B cell (primary cell): ENCODE results near the gene CCDC13.

Experiments used
- EZH2 ChIP-seq: IDR thresholded peaks from 2 replicates; pipeline ENCODE4 v1.6.1; 2012; ENCODE audit warnings: borderline replicate concordance, low read depth, mild to moderate bottlenecking, moderate library complexity, low read length; ENCODE audit not compliant: insufficient read depth, poor library complexity, severe bottlenecking
- TF ChIP-seq, protein P1 (sequence below): fragments of 200-600 bp; IDR thresholded peaks from one replicate; pipeline ENCODE4 v1.8.0; 2022; ENCODE audit warnings: antibody characterized with exemption, mild to moderate bottlenecking

DNA sequence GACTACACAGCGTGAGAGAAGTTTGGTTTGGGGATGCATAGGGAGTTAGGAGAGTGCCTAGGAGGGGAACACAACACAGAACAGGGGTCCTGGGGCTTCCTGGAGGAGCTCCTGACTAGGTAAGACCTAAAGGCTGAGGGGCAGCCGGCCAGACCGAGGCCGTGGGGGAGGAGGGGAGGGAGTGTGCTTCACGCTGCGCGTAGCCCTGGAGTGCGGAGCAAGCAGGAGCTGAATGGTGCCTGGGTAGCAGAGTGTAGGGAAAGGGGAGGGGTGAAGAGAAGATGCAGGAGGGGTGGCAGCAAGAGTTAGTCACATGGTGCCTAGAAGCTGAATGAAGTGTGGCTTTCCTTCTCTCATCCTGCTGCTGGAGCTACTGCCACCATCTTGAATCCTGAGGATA is 38.0 kb downstream of the CCDC13 start:
- TF ChIP-seq EZH2, result no peak
- TF ChIP-seq, protein P1, sequence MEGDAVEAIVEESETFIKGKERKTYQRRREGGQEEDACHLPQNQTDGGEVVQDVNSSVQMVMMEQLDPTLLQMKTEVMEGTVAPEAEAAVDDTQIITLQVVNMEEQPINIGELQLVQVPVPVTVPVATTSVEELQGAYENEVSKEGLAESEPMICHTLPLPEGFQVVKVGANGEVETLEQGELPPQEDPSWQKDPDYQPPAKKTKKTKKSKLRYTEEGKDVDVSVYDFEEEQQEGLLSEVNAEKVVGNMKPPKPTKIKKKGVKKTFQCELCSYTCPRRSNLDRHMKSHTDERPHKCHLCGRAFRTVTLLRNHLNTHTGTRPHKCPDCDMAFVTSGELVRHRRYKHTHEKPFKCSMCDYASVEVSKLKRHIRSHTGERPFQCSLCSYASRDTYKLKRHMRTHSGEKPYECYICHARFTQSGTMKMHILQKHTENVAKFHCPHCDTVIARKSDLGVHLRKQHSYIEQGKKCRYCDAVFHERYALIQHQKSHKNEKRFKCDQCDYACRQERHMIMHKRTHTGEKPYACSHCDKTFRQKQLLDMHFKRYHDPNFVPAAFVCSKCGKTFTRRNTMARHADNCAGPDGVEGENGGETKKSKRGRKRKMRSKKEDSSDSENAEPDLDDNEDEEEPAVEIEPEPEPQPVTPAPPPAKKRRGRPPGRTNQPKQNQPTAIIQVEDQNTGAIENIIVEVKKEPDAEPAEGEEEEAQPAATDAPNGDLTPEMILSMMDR, result no peak
